Natural killer cell (primary cell): ENCODE data around the gene CDNF. TPM values are rescaled to one million over a fixed set of nuclear protein-coding genes. Genes with fewer than 3 reads are reported as not detected.

Source experiments
- ATAC-seq, 3 donors: fragments of 150-1000 bp in 2 of 3; fragments of 200-7000 bp in 1 of 3; cut with Tn5 transposase; 1 replicate in 1 of 3; 2 replicates in 2 of 3; pipeline ENCODE4 v1.10.0; 2021; ENCODE audit warnings: mild to moderate bottlenecking in 2 of 3, moderate library complexity in 2 of 3
- DNase-seq, 2 donors: peaks; one replicate each; pipeline versions ENCODE4 v3.0.0 to v3.0.0-alpha.2; 2013 to 2021; ENCODE audit warnings: mixed read lengths in 1 of 2
- H3K27ac ChIP-seq: one replicate; pipeline ENCODE4 v1.5.1; 2013; ENCODE audit warnings: mild to moderate bottlenecking, low read length
- H3K27me3 ChIP-seq: one replicate; pipeline ENCODE4 v1.6.1; 2013; ENCODE audit warnings: low read length; ENCODE audit not compliant: control insufficient read depth, insufficient read depth
- H3K36me3 ChIP-seq: one replicate; pipeline ENCODE4 v1.6.1; 2013; ENCODE audit warnings: low read length; ENCODE audit not compliant: control insufficient read depth, insufficient read depth
- H3K4me1 ChIP-seq: one replicate; pipeline ENCODE4 v1.6.1; 2013; ENCODE audit warnings: low read length; ENCODE audit not compliant: control insufficient read depth, insufficient read depth
- H3K4me3 ChIP-seq: one replicate; pipeline ENCODE4 v1.5.1; 2013; ENCODE audit warnings: low read length
- H3K9me3 ChIP-seq: one replicate; pipeline ENCODE4 v1.6.1; 2013; ENCODE audit warnings: low read length; ENCODE audit not compliant: control insufficient read depth, insufficient read depth
- H3K27ac Mint-ChIP-seq, 2 donors: one replicate each; pipeline ENCODE4 v1.8.0; 2022; ENCODE audit warnings: mild to moderate bottlenecking in 2 of 2, mixed read lengths in 2 of 2, moderate library complexity in 1 of 2
- H3K27me3 Mint-ChIP-seq, 2 donors: one replicate each; pipeline ENCODE4 v1.8.0; 2022; ENCODE audit warnings: low read depth in 2 of 2, mixed read lengths in 2 of 2
- H3K36me3 Mint-ChIP-seq: one replicate; pipeline ENCODE4 v1.8.0; 2022; ENCODE audit warnings: mixed read lengths
- H3K4me1 Mint-ChIP-seq, 2 donors: one replicate each; pipeline ENCODE4 v1.8.0; 2022; ENCODE audit warnings: mixed read lengths in 2 of 2
- H3K4me3 Mint-ChIP-seq: one replicate; pipeline ENCODE4 v1.8.0; 2022; ENCODE audit warnings: mild to moderate bottlenecking, moderate library complexity, mixed read lengths
- H3K9me3 Mint-ChIP-seq, 2 donors: one replicate each; pipeline ENCODE4 v1.8.0; 2022; ENCODE audit warnings: mixed read lengths in 2 of 2
- CTCF ChIP-seq: fragments of 200-600 bp; IDR thresholded peaks from one replicate; pipeline ENCODE4 v1.8.0; 2022; ENCODE audit warnings: antibody characterized with exemption
- WGBS: methylation state at CpG from one replicate; pipeline ENCODE4 v1.1.7; 2013; ENCODE audit warnings: missing lambda C conversion rate; ENCODE audit not compliant: insufficient coverage; 5-methylcytosine and 5-hydroxymethylcytosine counted together
- intact Hi-C: fragments of 100-400 bp; cut with micrococcal nuclease; formaldehyde crosslinking; loops from one replicate; pipeline ENCODE4 v1.14.2; 2022
- total RNA-seq, 4 donors: library from RNA; stranded (reverse); fragments of 120-200 nt in 1 of 4; gene quantifications; one replicate each; pipeline versions ENCODE4 v1.2.3 to v1.2.4, GENCODE V29; 2013 to 2022

CDNF gene
- total RNA-seq, 3 donors from 2014 or later (not counting 1 experiment from before 2014, with no cell fraction given) = 1.8 to 2.2 (median 1.9) TPM

- Mint-ChIP-seq H3K27ac (no peak overlapping the region), H3K4me3 (no peak overlapping the region), H3K4me1 (peaks cover 4 to 6% of the 10 kb centered on the region in 2 donors), H3K36me3 (no peaks in the 10 kb centered on the region), H3K9me3 (no peaks in the 10 kb centered on the region), H3K27me3 (no peaks in the 10 kb centered on the region)
- Histone ChIP-seq H3K27ac (no peak overlapping the region), H3K27me3 (no peaks in the 10 kb centered on the region), H3K4me1 (no peaks in the 10 kb centered on the region), H3K9me3 (no peaks in the 10 kb centered on the region), H3K4me3 (no peak overlapping the region), H3K36me3 (no peaks in the 10 kb centered on the region)
- intact Hi-C loops = no loop called here
- TF ChIP-seq CTCF = no peak
- ATAC-seq (no peak), DNase-seq (no peak)
- whole genome bisulfite sequencing = 92% methylated on average over 9 of the region's 9 CpGs
These were observed 61.3 kb downstream of the CDNF start for GRCh38 chr10:14776546-14776945.

GRCh38 chr10:14775656-14776055 lies 62.2 kb downstream of the CDNF start:
- ATAC-seq (no peak), DNase-seq (no peak)
- Histone ChIP-seq H3K27ac (no peak overlapping the region), H3K4me1 (no peaks in the 10 kb centered on the region), H3K9me3 (no peaks in the 10 kb centered on the region), H3K36me3 (no peaks in the 10 kb centered on the region), H3K27me3 (no peaks in the 10 kb centered on the region), H3K4me3 (no peak overlapping the region)
- intact Hi-C loops = no loop called here
- H3K27me3 Mint-ChIP-seq = no peaks in the 10 kb centered on the region
- WGBS = 100% methylated on average over 1 of the region's 3 CpGs
- H3K4me3 Mint-ChIP-seq = no peak overlapping the region
- peaks cover 4 to 6% of the 10 kb centered on the region in 2 donors for H3K4me1 Mint-ChIP-seq
- H3K27ac Mint-ChIP-seq = no peak overlapping the region
- TF ChIP-seq CTCF = no peak
- no peaks in the 10 kb centered on the region for H3K36me3 Mint-ChIP-seq
- no peaks in the 10 kb centered on the region for H3K9me3 Mint-ChIP-seq

- H3K27ac Mint-ChIP-seq = no peak within 1 kb of the TSS
- peaks cover 4 to 6% of the 10 kb centered on the region in 2 donors for H3K4me1 Mint-ChIP-seq
- no peaks in the 10 kb centered on the region for H3K36me3 Mint-ChIP-seq
- H3K4me3 Mint-ChIP-seq = no peak within 1 kb of the TSS
- Histone ChIP-seq H3K36me3 (no peaks in the 10 kb centered on the region), H3K27me3 (no peaks in the 10 kb centered on the region), H3K4me3 (no peak within 1 kb of the TSS), H3K27ac (no peak within 1 kb of the TSS), H3K4me1 (no peaks in the 10 kb centered on the region), H3K9me3 (no peaks in the 10 kb centered on the region)
- TF ChIP-seq CTCF = no peak
- intact Hi-C loops = no loop called here
- WGBS = 94% methylated on average over 7 of the region's 8 CpGs
- no peak for ATAC-seq
- no peaks in the 10 kb centered on the region for H3K27me3 Mint-ChIP-seq
- no peak for DNase-seq
- no peaks in the 10 kb centered on the region for H3K9me3 Mint-ChIP-seq
These were observed 63.0 kb downstream of the CDNF start, which contains the start of gene FAM107B for GRCh38 chr10:14774797-14775196. Gene FAM107B (minus strand): TSS chr10:14774897. CDS start chr10:14774663, 234 bp downstream.

GRCh38 chr10:14774214-14774580 lies 63.6 kb downstream of the CDNF start:
- no peaks in the 10 kb centered on the region for H3K27me3 Mint-ChIP-seq
- H3K4me1 Mint-ChIP-seq = peaks cover 4 to 6% of the 10 kb centered on the region in 2 donors
- no peaks in the 10 kb centered on the region for H3K9me3 Mint-ChIP-seq
- no peak for TF ChIP-seq CTCF
- intact Hi-C loops = no loop called here
- H3K4me1 ChIP-seq = no peaks in the 10 kb centered on the region
- no peak overlapping the region for H3K4me3 ChIP-seq
- DNase-seq = no peak
- no peaks in the 10 kb centered on the region for H3K9me3 ChIP-seq
- H3K27me3 ChIP-seq = no peaks in the 10 kb centered on the region
- no peak for ATAC-seq
- H3K27ac ChIP-seq = no peak overlapping the region
- H3K36me3 ChIP-seq = no peaks in the 10 kb centered on the region
- H3K4me3 Mint-ChIP-seq = no peak overlapping the region
- no peaks in the 10 kb centered on the region for H3K36me3 Mint-ChIP-seq
- H3K27ac Mint-ChIP-seq = no peak overlapping the region
- WGBS = 96% methylated on average over 22 of the region's 22 CpGs
